Immature natural killer cell (primary cell): ENCODE results near the gene BNIPL. TPM values are rescaled to one million over a fixed set of nuclear protein-coding genes. Genes with fewer than 3 reads are reported as not detected.
A peak's percentile ranks its signal among the peaks of the same experiment; 100 is the strongest.

Source experiments
- DNase-seq, 3 donors: peaks; one replicate each; pipeline ENCODE4 v3.0.0; 2022; ENCODE audit warnings: mixed read lengths in 1 of 3
- H3K27ac Mint-ChIP-seq, 6 donors: one replicate each; pipeline ENCODE4 v1.8.0; 2020; ENCODE audit warnings: mixed read lengths in 6 of 6, mild to moderate bottlenecking in 5 of 6, inconsistent platforms in 4 of 6, moderate library complexity in 3 of 6
- H3K27me3 Mint-ChIP-seq, 3 donors: one replicate each; pipeline ENCODE4 v1.8.0; 2020 to 2021; ENCODE audit warnings: low read depth in 3 of 3, mild to moderate bottlenecking in 3 of 3, mixed read lengths in 3 of 3, moderate library complexity in 3 of 3, inconsistent platforms in 1 of 3
- H3K36me3 Mint-ChIP-seq, 3 donors: one replicate each; pipeline ENCODE4 v1.8.0; 2020; ENCODE audit warnings: mixed read lengths in 3 of 3, inconsistent platforms in 2 of 3, mild to moderate bottlenecking in 2 of 3
- H3K4me1 Mint-ChIP-seq, 2 donors: one replicate each; pipeline ENCODE4 v1.8.0; 2020; ENCODE audit warnings: inconsistent platforms in 2 of 2, mild to moderate bottlenecking in 2 of 2, mixed read lengths in 2 of 2, moderate library complexity in 1 of 2
- H3K4me3 Mint-ChIP-seq, 5 donors: one replicate each; pipeline ENCODE4 v1.8.0; 2020; ENCODE audit warnings: mild to moderate bottlenecking in 5 of 5, mixed read lengths in 5 of 5, inconsistent platforms in 3 of 5, moderate library complexity in 3 of 5
- H3K9me3 Mint-ChIP-seq, 6 donors: one replicate each; pipeline ENCODE4 v1.8.0; 2020; ENCODE audit warnings: mild to moderate bottlenecking in 6 of 6, mixed read lengths in 6 of 6, inconsistent platforms in 4 of 6, moderate library complexity in 3 of 6
- polyA plus RNA-seq, 3 donors: library from polyadenylated mRNA; unstranded; fragments of 300-500 nt; fragmentation: Illumina TruSeq; gene quantifications; one replicate each; pipeline ENCODE4 v1.2.3, GENCODE V29; 2021

Gene BNIPL, protein sequence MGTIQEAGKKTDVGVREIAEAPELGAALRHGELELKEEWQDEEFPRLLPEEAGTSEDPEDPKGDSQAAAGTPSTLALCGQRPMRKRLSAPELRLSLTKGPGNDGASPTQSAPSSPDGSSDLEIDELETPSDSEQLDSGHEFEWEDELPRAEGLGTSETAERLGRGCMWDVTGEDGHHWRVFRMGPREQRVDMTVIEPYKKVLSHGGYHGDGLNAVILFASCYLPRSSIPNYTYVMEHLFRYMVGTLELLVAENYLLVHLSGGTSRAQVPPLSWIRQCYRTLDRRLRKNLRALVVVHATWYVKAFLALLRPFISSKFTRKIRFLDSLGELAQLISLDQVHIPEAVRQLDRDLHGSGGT
- under 1 TPM in 1 of 3 donors, not detected in 2; 0.18 TPM for polyA plus RNA-seq

DNA sequence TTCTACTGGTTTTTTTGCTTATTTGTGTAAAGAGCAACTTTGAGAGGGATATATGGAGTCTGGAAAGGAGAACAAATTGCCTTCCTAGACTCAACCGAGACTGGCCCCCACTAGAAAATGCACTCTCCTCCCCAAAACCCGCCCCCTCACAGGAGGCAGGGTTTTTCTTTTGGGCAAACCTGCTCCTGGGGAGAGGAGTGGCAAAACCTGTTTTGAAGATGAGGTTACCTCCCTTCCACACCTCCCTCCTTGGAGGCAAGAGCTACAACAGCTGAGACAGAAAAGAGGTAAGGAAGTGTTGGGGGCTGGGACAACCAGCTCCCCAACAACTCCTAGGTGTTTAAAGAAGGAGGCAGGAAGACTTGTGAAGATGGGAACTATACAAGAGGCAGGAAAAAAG lies at the start of gene BNIPL:
Gene BNIPL, plus strand, starts transcription at position 231 of the 400 bp plus-strand sequence. Its CDS starts 140 bp downstream, at position 371.
- Mint-ChIP-seq H3K27me3 (peaks cover 0 to 2% (median 0%) of the 10 kb centered on the region in 3 donors), H3K9me3 (no peaks in the 10 kb centered on the region), H3K27ac (peak within 1 kb of the TSS in 5 of 6 donors; percentile 33 to 78 (median 36)), H3K4me1 (no peaks in the 10 kb centered on the region), H3K36me3 (peaks cover 16 to 25% (median 23%) of the 10 kb centered on the region in 3 donors), H3K4me3 (no peak within 1 kb of the TSS)
- DNase-seq: no peak

DNA sequence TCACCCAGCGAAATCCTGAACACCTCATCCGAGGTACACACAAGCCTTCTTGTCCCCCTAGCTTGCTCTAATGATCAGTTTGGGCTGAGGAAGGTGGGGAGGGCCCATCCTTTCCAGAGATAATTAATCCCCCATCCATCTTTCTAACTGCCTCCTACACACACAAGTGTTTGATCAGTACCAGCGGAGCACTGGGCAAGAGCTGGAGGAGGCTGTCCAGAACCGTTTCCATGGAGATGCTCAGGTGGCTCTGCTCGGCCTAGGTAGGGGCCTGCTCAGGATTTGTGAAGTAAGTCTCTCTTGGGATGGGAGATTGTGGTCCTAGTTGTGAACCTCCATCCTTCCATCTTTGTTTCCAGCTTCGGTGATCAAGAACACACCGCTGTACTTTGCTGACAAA lies 48.5 kb upstream of the BNIPL start:
- no peak overlapping the region for H3K4me3 Mint-ChIP-seq
- H3K4me1 Mint-ChIP-seq: no peaks in the 10 kb centered on the region
- peaks cover 0 to 4% (median 0%) of the 10 kb centered on the region in 3 donors for H3K27me3 Mint-ChIP-seq
- no peaks in the 10 kb centered on the region for H3K36me3 Mint-ChIP-seq
- no peak overlapping the region for H3K27ac Mint-ChIP-seq
- no peak for DNase-seq
- H3K9me3 Mint-ChIP-seq: no peaks in the 10 kb centered on the region

GRCh38 chr1:150992626-150993025 lies 43.8 kb upstream of the BNIPL start:
- Mint-ChIP-seq H3K9me3 (no peaks in the 10 kb centered on the region), H3K36me3 (no peaks in the 10 kb centered on the region), H3K27ac (no peak overlapping the region), H3K4me1 (peaks cover 0 to 7% of the 10 kb centered on the region in 2 donors), H3K4me3 (no peak overlapping the region), H3K27me3 (peaks cover 0 to 6% (median 0%) of the 10 kb centered on the region in 3 donors)
- DNase-seq: no peak

DNA sequence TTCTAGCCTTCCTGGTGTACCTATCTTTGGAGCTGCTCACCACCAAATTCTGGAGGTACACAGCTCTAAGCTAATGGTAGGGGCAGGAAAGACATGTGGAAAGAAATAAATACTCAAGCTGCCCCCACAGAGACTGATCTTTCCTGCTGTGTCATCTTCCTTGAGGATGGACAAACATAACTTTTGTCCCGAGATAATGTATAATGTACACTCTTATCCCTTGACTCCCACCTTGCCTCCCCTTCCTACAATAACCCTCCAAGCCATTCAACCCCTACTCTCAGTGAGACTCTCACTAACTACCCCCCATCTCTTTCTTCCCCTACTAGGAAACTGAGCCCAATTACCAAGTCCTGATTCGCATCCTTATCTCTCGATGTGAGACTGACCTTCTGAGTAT lies 42.1 kb upstream of the BNIPL start:
- Mint-ChIP-seq H3K27me3 (peaks cover 0 to 4% (median 0%) of the 10 kb centered on the region in 3 donors), H3K4me3 (no peak overlapping the region), H3K36me3 (no peaks in the 10 kb centered on the region), H3K27ac (peak overlapping the region in 1 of 6 donors; percentile 51), H3K4me1 (peaks cover 0 to 7% of the 10 kb centered on the region in 2 donors), H3K9me3 (no peaks in the 10 kb centered on the region)
- DNase-seq: no peak

DNA sequence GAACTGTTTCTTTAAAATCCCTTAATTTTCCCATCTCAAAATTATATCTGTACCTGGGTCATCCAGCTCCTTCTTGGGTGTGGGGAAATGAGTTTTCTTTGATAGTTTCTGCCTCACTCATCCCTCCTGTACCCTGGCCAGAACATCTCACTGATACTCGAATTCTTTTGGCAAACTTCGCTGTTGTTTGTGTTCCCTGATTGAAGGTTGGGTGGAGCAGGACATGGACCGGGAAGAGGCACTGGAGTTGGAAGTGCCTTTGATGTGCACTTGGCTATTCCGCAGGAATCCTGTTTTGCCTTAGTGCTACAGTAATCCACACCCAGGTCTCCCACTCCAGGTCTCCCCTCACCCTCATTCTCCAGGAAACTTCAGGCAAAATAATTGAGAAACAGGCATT lies 40.9 kb upstream of the BNIPL start:
- peak overlapping the region in 3 of 6 donors; percentile 16 to 66 (median 27) for H3K27ac Mint-ChIP-seq
- H3K27me3 Mint-ChIP-seq: peaks cover 0 to 4% (median 1%) of the 10 kb centered on the region in 3 donors
- peaks cover 0 to 7% of the 10 kb centered on the region in 2 donors for H3K4me1 Mint-ChIP-seq
- no peaks in the 10 kb centered on the region for H3K9me3 Mint-ChIP-seq
- peaks cover 0 to 1% (median 0%) of the 10 kb centered on the region in 3 donors for H3K36me3 Mint-ChIP-seq
- peak overlapping the region in 1 of 5 donors; percentile 59 for H3K4me3 Mint-ChIP-seq
- DNase-seq: no peak

DNA sequence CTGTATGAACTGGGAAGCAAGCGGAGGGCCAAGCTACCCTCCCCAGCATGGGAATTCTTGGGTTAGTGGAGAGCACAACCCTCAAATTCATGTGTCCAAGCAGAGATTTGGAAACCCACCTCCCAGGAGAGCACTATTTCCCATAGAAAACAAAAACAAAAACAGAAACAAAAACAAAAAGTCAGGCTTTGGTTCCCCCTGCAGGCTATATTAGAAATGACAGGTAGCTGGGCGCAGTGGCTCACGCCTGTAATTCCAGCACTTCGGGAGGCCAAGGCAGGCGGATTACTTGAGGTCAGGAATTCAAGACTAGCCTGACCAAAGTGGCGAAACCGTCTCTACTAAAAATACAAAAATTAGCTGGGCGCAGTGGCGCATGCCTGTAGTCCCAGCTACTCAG lies 40.5 kb upstream of the BNIPL start:
- Mint-ChIP-seq H3K4me1 (peaks cover 0 to 7% of the 10 kb centered on the region in 2 donors), H3K9me3 (no peaks in the 10 kb centered on the region), H3K36me3 (peaks cover 0 to 4% (median 0%) of the 10 kb centered on the region in 3 donors), H3K4me3 (peak overlapping the region in 3 of 5 donors; percentile 29 to 59 (median 49)), H3K27me3 (peaks cover 0 to 4% (median 3%) of the 10 kb centered on the region in 3 donors), H3K27ac (peak overlapping the region in 3 of 6 donors; percentile 16 to 66 (median 27))
- DNase-seq: peak; percentile 40 to 54 (median 45)

DNA sequence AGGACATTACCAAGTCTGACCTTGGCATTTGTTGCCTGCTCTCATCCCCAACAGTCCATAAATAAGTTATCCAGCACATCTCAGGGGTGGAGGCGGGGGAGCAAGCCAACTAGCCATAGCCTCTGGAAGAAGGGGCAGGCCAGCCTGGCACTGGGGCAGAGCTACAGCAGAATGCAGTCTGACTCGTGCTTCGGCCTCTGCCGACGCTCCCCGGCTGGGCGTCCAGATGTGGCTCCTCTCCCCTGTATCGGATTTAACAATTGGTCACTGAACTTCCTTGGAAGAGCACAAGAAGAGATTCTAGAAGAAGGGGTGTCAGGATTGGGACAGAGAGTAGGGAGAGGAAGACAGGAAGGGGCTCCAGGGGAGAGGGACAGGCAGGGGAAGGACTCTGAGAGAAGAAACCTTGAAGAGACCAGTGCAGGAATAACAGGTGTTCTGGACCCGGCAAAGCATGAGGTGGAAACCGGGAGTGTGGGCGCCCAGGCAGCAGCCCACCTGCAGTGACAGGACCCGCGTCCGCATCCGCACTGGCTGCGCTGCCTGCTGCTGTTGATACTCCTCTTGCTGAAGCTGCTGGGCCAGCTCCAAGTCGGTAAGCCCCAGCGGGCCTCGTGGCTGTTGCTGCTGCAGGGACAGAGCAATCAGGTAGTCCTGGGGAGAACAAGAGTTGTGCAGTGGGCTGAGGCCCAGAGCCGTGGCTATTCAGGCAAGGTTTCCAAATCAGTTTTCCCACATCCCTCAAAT lies 39.1 kb upstream of the BNIPL start:
- DNase-seq: no peak

DNA sequence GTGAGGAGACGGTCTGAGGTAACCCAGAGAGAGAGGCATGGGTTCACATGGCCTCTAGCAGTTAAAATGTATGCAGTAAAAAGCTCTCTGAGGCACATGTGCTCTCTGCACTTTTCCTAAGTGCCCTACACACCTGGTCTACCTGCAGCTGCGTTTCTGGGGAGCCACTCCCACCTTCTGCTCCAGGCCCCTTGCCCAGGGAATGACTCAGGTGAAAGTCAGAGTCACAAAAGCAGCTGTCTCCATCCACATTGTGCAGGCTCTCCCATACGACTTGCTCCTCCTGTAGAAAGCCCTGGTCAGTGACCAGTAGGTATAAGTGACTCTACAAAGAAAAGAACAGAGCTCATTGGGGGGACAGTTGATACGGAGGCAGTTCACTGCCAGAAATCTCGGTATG lies 38.4 kb upstream of the BNIPL start:
- H3K27ac Mint-ChIP-seq: no peak overlapping the region
- H3K27me3 Mint-ChIP-seq: peaks cover 0 to 3% (median 3%) of the 10 kb centered on the region in 3 donors
- H3K36me3 Mint-ChIP-seq: peaks cover 4 to 6% (median 4%) of the 10 kb centered on the region in 3 donors
- H3K4me1 Mint-ChIP-seq: peaks cover 5 to 10% of the 10 kb centered on the region in 2 donors
- no peak for DNase-seq
- no peaks in the 10 kb centered on the region for H3K9me3 Mint-ChIP-seq
- no peak overlapping the region for H3K4me3 Mint-ChIP-seq

More for the DNA sequence above, 39.1 kb upstream of the BNIPL start:
- Mint-ChIP-seq H3K9me3 (no peaks in the 10 kb centered on the region), H3K4me1 (peaks cover 0 to 7% of the 10 kb centered on the region in 2 donors), H3K4me3 (no peak overlapping the region), H3K27ac (no peak overlapping the region), H3K27me3 (peaks cover 0 to 3% (median 3%) of the 10 kb centered on the region in 3 donors), H3K36me3 (peaks cover 4 to 6% (median 4%) of the 10 kb centered on the region in 3 donors)

GRCh38 chr1:150999051-150999674 lies 37.2 kb upstream of the BNIPL start:
- H3K27ac Mint-ChIP-seq: no peak overlapping the region
- peaks cover 4 to 6% (median 4%) of the 10 kb centered on the region in 3 donors for H3K36me3 Mint-ChIP-seq
- H3K9me3 Mint-ChIP-seq: no peaks in the 10 kb centered on the region
- no peak for DNase-seq
- H3K4me1 Mint-ChIP-seq: peaks cover 9 to 17% of the 10 kb centered on the region in 2 donors
- H3K4me3 Mint-ChIP-seq: no peak overlapping the region
- peaks cover 0 to 3% (median 1%) of the 10 kb centered on the region in 3 donors for H3K27me3 Mint-ChIP-seq

- Mint-ChIP-seq H3K4me3 (no peak overlapping the region), H3K36me3 (peaks cover 4 to 6% (median 4%) of the 10 kb centered on the region in 3 donors), H3K9me3 (no peaks in the 10 kb centered on the region), H3K27ac (no peak overlapping the region), H3K4me1 (peaks cover 11 to 21% of the 10 kb centered on the region in 2 donors), H3K27me3 (peaks cover 0 to 3% (median 1%) of the 10 kb centered on the region in 3 donors)
- DNase-seq: no peak
These were observed 36.5 kb upstream of the BNIPL start for GRCh38 chr1:150999926-151000325.

GRCh38 chr1:151000408-151000807 lies 36.0 kb upstream of the BNIPL start:
- peaks cover 4 to 6% (median 4%) of the 10 kb centered on the region in 3 donors for H3K36me3 Mint-ChIP-seq
- H3K27ac Mint-ChIP-seq: no peak overlapping the region

DNA sequence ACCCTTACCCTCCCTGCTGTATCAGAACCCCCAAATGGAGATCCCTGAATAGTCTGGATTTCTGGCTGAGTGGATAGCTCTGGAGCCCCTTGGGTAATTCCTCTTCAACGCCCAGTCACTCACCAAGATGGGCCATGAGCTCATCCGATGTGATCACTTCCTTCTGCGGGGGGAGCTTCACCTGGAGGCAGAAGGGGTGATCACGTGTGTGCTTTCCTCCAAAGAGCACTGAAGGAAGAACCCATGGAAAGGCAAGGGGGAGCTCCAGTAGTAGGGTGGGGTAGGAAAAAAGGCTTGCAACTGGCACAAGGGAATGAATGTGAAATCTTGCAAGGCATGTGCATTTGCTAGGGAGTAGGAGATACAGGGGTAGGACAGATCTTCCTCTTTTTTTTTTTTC lies 34.8 kb upstream of the BNIPL start:
- H3K27me3 Mint-ChIP-seq: peaks cover 3 to 9% (median 5%) of the 10 kb centered on the region in 3 donors
- no peak overlapping the region for H3K4me3 Mint-ChIP-seq
- no peak for DNase-seq
- peaks cover 24 to 31% of the 10 kb centered on the region in 2 donors for H3K4me1 Mint-ChIP-seq
- H3K27ac Mint-ChIP-seq: no peak overlapping the region
- no peaks in the 10 kb centered on the region for H3K9me3 Mint-ChIP-seq
- peaks cover 4 to 6% (median 4%) of the 10 kb centered on the region in 3 donors for H3K36me3 Mint-ChIP-seq

More at GRCh38 chr1:151000408-151000807, 36.0 kb upstream of the BNIPL start:
- no peak for DNase-seq
- peaks cover 0 to 3% (median 1%) of the 10 kb centered on the region in 3 donors for H3K27me3 Mint-ChIP-seq
- H3K9me3 Mint-ChIP-seq: no peaks in the 10 kb centered on the region
- peaks cover 12 to 25% of the 10 kb centered on the region in 2 donors for H3K4me1 Mint-ChIP-seq
- H3K4me3 Mint-ChIP-seq: peak overlapping the region in 1 of 5 donors; percentile 29

- H3K4me1 Mint-ChIP-seq: peaks cover 29 to 35% of the 10 kb centered on the region in 2 donors
- H3K36me3 Mint-ChIP-seq: peaks cover 4 to 6% (median 4%) of the 10 kb centered on the region in 3 donors
- DNase-seq: no peak
- H3K4me3 Mint-ChIP-seq: no peak overlapping the region
- no peak overlapping the region for H3K27ac Mint-ChIP-seq
- H3K9me3 Mint-ChIP-seq: no peaks in the 10 kb centered on the region
- peaks cover 3 to 9% (median 5%) of the 10 kb centered on the region in 3 donors for H3K27me3 Mint-ChIP-seq
These were observed 34.3 kb upstream of the BNIPL start for GRCh38 chr1:151002051-151002450.
